Adrenal gland (tissue), 12 donors: ENCODE data around the gene SEMG1. TPM values are rescaled to one million over a fixed set of nuclear protein-coding genes. Genes with fewer than 3 reads are reported as not detected.

Experiments
- DNase-seq, 7 donors: peaks; one replicate each; pipeline ENCODE4 v3.0.0-alpha.2; 2019 to 2020
- H3K27ac ChIP-seq, 5 donors: fragments of 200-600 bp; sonication (generic) in 4 of 5; 1 replicate in 3 of 5; 2 replicates in 2 of 5; pipeline versions ENCODE4 v1.5.1 to v1.8.0; 2016 to 2020; ENCODE audit warnings: mild to moderate bottlenecking in 1 of 5
- H3K27me3 ChIP-seq: fragments of 200-600 bp; 2 replicates; pipeline ENCODE4 v1.8.0; 2021
- H3K36me3 ChIP-seq, 2 donors: fragments of 200-600 bp; replicated peaks in 1 of 2; 1 replicate in 1 of 2; 2 replicates in 1 of 2; pipeline versions ENCODE4 v1.5.1 to v1.8.0; 2018 to 2022
- H3K4me1 ChIP-seq, 2 donors: fragments of 200-600 bp; replicated peaks in 1 of 2; 1 replicate in 1 of 2; 2 replicates in 1 of 2; pipeline versions ENCODE4 v1.5.1 to v1.8.0; 2018 to 2021
- H3K4me3 ChIP-seq, 4 donors: fragments of 200-600 bp; sonication (generic) in 3 of 4; one replicate each; pipeline ENCODE4 v1.5.1; 2016 to 2018
- H3K9me3 ChIP-seq, 3 donors: fragments of 200-600 bp; sonication (generic) in 1 of 3; replicated peaks in 1 of 3; 1 replicate in 2 of 3; 2 replicates in 1 of 3; pipeline versions ENCODE4 v1.5.1 to v1.8.0; 2016 to 2021
- POLR2A ChIP-seq, 2 donors: fragments of 450-650 bp; IDR thresholded peaks; one replicate each; pipeline ENCODE4 v1.6.1; 2017; ENCODE audit warnings: antibody characterized with exemption in 2 of 2, mild to moderate bottlenecking in 2 of 2, moderate library complexity in 1 of 2
- WGBS, 4 donors: extraction: QIAGEN DNeasy Blood & Tissue Kit in 2 of 4; methylation state at CpG; one replicate each; pipeline versions ENCODE4 v1.1.5 to v1.1.7; 2013 to 2017; 5-methylcytosine and 5-hydroxymethylcytosine counted together
- intact Hi-C, 2 donors: fragments of 100-400 bp; cut with DNase I; formaldehyde crosslinking; loops; one replicate each; pipeline versions ENCODE4 v1.14.1 to v1.15.0; 2022 to 2023
- polyA plus RNA-seq, 3 donors: library from polyadenylated mRNA; stranded (reverse); fragments of 200-250 nt in 2 of 3; fragments of 350-450 nt in 1 of 3; fragmentation: Illumina TruSeq in 1 of 3; extraction: RNeasy Lipid Tissue Mini Kit (QIAGEN cat#74804) in 1 of 3; gene quantifications; one replicate each; pipeline ENCODE4 v1.2.3, GENCODE V29; 2013 to 2014
- total RNA-seq, 9 donors: library from RNA; depleted of rRNA in 4 of 9; stranded (reverse); fragments of >200 nt in 4 of 9; fragments of 120-200 nt in 1 of 9; fragmentation: NEBNext Ultra II Directional in 1 of 9; extraction: Animal tissue kit (Norgen Biotek cat#: 25700) in 1 of 9; gene quantifications; one replicate each; pipeline versions ENCODE4 v1.1.0 to v1.2.4, GENCODE V29; 2013 to 2023
- TF ChIP-seq, protein P1 (sequence below), 6 experiments: fragments of 450-650 bp in 4 of 6; fragments of 200-600 bp in 2 of 6; sonication (generic) in 1 of 6; IDR thresholded peaks; 1 replicate in 5 of 6; 2 replicates in 1 of 6; pipeline versions ENCODE4 v1.5.1 to v1.8.0; 2016 to 2021; ENCODE audit warnings: antibody characterized with exemption in 6 of 6, mild to moderate bottlenecking in 2 of 6, moderate library complexity in 1 of 6
- donor health status: healthy with polysubstance abuse.
- donor health status: Bipolar disorder and iron deficiency.
- donor health status: DM: yes; HTN: yes; CAD: no.
- donor health status: DM: no; HTN: no; CAD: no.
- donor health status: DM: no; HTN: no; CAD: no.
- donor health status: DM: yes; HTN: yes; CAD: no.

The SEMG1 gene
- total and polyA plus RNA-seq, 12 donors, result 0.15 TPM; not detected in 11

DNA sequence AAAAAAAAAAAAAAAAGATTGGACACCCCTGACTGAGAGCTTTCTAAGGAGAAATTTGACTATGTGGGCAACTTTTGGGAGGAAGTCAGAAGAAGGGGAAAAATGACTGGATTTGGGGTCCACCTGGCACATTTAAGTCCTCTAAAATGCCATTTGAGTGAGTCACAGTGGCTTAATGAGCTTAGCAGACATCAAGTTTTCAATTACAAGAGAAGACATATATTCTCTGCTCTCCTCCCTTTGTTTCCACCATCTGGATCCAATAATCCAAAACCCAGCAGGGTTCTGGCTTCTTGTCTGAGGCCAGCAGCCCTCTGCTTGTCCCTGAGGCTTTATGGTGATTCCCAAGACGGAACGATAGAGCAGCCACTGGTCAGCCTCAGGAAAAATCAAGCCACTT is 25.2 kb upstream of the SEMG1 start:
- H3K27ac ChIP-seq, result no peak overlapping the region
- DNase-seq, result no peak
- TF ChIP-seq, protein P1, sequence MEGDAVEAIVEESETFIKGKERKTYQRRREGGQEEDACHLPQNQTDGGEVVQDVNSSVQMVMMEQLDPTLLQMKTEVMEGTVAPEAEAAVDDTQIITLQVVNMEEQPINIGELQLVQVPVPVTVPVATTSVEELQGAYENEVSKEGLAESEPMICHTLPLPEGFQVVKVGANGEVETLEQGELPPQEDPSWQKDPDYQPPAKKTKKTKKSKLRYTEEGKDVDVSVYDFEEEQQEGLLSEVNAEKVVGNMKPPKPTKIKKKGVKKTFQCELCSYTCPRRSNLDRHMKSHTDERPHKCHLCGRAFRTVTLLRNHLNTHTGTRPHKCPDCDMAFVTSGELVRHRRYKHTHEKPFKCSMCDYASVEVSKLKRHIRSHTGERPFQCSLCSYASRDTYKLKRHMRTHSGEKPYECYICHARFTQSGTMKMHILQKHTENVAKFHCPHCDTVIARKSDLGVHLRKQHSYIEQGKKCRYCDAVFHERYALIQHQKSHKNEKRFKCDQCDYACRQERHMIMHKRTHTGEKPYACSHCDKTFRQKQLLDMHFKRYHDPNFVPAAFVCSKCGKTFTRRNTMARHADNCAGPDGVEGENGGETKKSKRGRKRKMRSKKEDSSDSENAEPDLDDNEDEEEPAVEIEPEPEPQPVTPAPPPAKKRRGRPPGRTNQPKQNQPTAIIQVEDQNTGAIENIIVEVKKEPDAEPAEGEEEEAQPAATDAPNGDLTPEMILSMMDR (IDR thresholded peaks at IDR 0.05), result no peak
- TF ChIP-seq POLR2A (IDR thresholded peaks at IDR 0.05), result no peak
- H3K27me3 ChIP-seq, result peaks cover 5% of the 10 kb centered on the region
- no peaks in the 10 kb centered on the region for H3K4me1 ChIP-seq
- intact Hi-C loops, result no loop called here
- no peaks in the 10 kb centered on the region for H3K9me3 ChIP-seq
- WGBS, 4 donors, result 50 to 89% (median 78%) methylated on average over 2 of the region's 2 CpGs
- no peaks in the 10 kb centered on the region for H3K36me3 ChIP-seq
- no peak overlapping the region for H3K4me3 ChIP-seq

DNA sequence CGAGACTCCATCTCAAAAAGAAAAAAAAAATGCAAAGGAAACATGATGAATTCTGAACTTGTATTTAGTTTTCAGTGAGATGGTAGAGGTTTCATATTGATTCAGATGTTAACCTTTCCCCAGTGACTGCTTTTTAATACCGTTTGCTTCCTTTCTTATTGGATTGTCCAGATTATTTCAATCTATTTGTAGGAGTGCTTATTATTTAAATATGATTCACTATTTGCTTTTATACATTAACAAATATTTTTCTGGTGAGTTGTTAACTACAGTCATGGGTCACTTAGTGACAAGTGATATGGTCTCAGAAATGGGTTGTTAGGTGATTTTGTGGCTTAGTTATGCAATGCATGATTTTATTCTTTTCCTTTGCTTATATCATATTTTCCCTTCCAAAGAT is 23.7 kb upstream of the SEMG1 start:
- Histone ChIP-seq H3K9me3 (no peaks in the 10 kb centered on the region), H3K27me3 (peaks cover 5% of the 10 kb centered on the region), H3K4me1 (no peaks in the 10 kb centered on the region), H3K4me3 (no peak overlapping the region), H3K27ac (no peak overlapping the region), H3K36me3 (no peaks in the 10 kb centered on the region)
- no peak for TF ChIP-seq POLR2A (IDR thresholded peaks at IDR 0.05)
- TF ChIP-seq, protein P1 (IDR thresholded peaks at IDR 0.05), result no peak
- DNase-seq, result no peak
- intact Hi-C loops, result no loop called here
- WGBS, 4 donors, result 78 to 90% (median 86%) methylated on average over 2 of the region's 2 CpGs

DNA sequence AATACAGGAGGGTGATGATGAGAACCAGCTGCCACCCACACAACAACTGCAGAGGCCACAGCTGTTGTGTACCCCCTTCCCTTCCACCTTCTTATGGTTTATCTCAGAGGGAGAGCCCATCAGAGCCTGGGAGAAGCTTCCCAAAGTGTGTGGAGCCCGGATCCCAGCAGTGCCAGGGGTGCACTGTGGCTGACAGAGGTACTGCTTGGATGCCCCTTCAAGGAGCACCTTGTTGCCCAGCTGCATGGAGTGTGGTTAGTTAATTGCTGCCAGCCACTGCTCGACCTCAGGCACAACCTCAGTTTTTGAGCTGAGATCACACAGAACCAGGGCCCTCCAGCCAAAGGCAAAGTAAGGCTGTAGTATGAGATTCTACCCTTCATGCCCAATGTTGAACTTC is 19.1 kb upstream of the SEMG1 start:
- TF ChIP-seq, protein P1 (IDR thresholded peaks at IDR 0.05), result no peak
- TF ChIP-seq POLR2A (IDR thresholded peaks at IDR 0.05), result no peak
- Histone ChIP-seq H3K4me1 (no peaks in the 10 kb centered on the region), H3K27me3 (peaks cover 5% of the 10 kb centered on the region), H3K9me3 (no peaks in the 10 kb centered on the region), H3K4me3 (no peak overlapping the region), H3K27ac (no peak overlapping the region), H3K36me3 (no peaks in the 10 kb centered on the region)
- intact Hi-C loops, result no loop called here
- WGBS, 4 donors, result 29 to 74% (median 66%) methylated on average over 2 of the region's 2 CpGs
- DNase-seq, result no peak

DNA sequence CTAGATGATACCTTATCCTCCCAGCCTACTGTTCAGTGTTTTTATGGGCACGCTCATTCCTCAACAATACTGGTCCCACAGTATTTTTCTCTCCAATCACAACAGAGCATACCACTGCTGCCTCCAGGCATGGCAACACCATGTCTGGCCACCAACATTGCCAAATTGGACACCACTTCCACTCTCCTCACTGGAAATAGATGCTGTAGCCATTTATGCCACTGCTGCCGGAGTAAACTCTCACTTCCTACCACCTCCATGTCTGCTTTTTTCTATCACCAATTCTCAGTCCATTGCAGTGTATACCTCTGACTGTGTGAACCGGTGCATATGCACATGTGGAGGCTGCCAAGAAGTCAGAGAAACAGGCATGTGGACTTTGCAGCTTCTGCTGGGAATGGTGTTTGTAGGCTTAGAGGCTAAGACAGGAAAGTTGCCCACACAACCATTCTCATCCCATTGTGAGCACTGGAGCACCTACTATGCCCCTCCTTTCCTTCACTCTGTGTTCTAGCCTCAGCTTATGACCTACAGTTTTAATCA is 17.7 kb upstream of the SEMG1 start:
- no peak for DNase-seq
- Histone ChIP-seq H3K9me3 (no peaks in the 10 kb centered on the region), H3K4me3 (no peak overlapping the region), H3K27me3 (peaks cover 5% of the 10 kb centered on the region), H3K36me3 (no peaks in the 10 kb centered on the region), H3K27ac (no peak overlapping the region), H3K4me1 (no peaks in the 10 kb centered on the region)
- intact Hi-C loops, result no loop called here
- 84 to 94% (median 89%) methylated on average over 3 of the region's 3 CpGs for WGBS, 4 donors
- TF ChIP-seq, protein P1 (IDR thresholded peaks at IDR 0.05), result no peak
- TF ChIP-seq POLR2A (IDR thresholded peaks at IDR 0.05), result no peak
